Embryonic facial prominence (tissue), 1 donor: ENCODE data around the gene GSTA3.
"Not testable (repeated sequence)": the region's sequence is repeated elsewhere in the genome, so short reads cannot be mapped to it uniquely, and the experiment has no call there.

Experiments used
- DNase-seq: peaks from one replicate; pipeline ENCODE4 v3.0.0-alpha.2; 2016; ENCODE audit errors: extremely low spot score

Gene GSTA3

GRCh38 chr6:52909531-52909930 lies at the start of gene GSTA3:
Gene GSTA3 (minus strand): TSS chr6:52909698. CDS start chr6:52905834, 3,864 bp downstream.
- DNase-seq = no peak

DNA sequence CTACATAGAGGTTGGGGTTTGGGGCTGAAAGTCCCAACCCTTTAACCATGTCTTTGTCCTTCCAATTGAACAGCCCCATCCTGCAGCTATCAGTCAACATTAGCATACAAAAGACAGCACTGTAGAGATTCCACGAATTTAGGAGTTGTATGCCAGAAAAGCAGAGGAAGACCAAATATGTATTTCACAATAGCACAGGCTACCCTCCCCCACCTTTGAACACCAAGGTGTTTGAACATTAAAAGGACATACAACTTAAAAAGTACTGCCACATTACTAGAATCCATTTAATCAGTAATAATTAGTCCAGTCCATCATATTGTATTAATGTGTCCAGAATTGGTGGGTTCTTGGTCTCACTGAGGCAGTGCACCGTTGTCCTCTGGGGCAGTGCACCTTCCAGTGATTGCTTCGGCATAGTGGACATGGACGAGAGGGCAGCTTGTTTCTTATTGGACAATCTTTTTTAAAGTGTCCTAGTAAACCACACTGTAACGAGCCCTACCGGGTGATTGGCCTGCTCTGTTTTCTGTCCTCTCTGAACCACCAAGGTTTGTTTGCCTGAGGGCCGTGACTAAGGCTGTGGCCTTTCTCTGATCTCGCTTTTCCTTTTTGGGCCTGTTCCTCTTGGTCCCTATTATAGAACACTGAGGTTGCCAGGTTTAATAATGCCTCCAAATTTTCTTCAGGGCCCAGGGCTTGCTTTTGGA lies 49.2 kb upstream of the GSTA3 start:
- no peak for DNase-seq

- DNase-seq = no peak
These were observed 46.4 kb upstream of the GSTA3 start for GRCh38 chr6:52955871-52956270.

DNA sequence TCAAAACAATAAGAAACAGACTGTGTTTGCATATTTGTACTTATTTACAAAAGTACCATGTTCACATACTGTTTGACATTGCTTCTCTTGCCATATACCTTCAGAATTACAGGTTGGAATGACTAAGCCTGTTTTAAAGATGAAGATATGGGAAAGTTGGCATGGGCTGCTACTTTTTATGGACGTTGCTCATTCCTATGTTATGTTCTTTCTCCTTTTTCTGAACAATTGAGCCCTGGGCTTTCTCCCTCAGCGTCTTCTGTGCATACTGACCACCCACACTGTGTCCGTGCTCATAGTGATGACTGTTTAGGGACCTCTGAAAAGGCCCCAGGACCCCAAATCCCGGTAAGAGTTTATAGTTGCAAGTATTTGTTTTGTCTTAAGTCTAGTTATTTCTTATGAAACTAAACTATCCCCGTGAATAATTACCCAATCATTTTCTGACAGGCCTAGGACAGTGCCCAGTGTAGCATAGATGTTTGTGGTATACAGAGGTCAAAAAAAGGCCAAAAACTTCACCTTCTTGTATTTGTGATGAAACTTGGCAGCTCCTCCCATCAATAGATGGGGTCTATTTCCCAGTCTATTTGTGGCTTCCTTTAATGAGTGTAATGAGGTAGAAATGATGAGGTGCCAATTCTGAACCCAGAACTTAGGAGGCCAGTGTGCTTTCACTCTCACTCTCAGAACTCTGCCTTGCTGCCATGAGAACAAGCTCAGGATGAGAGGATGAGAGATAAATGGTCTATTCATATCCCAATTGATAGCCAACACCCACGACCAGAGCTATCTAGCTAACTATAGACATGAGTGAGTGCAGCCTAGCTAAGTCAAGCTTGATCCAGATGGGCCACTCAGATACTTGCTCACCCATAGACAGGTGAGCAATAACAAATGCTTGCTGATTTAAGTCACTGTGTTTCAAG lies 44.7 kb upstream of the GSTA3 start:
- no peak for DNase-seq

DNA sequence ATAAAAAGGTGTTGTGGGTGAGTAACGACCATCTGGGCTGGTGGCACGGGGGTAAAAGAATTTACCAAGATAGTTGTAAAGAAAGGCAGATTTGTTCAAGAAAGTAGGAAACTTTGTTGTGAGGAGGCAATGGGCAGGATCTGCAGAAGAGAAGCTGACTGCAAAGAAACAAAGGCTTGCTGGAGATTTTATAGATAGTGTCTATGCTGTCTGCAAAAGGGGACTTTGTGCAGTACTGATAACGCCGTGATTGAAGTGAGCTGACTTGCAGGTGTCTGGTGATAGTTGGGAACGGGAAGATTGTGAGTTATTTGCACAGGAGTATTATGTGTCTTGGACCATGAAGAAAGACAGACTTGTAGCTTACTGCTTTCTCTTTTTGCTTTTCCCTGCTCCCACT lies 36.8 kb upstream of the GSTA3 start:
- no peak for DNase-seq

GRCh38 chr6:52942821-52943220 lies 33.3 kb upstream of the GSTA3 start:
- not testable (repeated sequence) for DNase-seq

GRCh38 chr6:52942221-52942620 lies 32.7 kb upstream of the GSTA3 start:
- no peak for DNase-seq

DNA sequence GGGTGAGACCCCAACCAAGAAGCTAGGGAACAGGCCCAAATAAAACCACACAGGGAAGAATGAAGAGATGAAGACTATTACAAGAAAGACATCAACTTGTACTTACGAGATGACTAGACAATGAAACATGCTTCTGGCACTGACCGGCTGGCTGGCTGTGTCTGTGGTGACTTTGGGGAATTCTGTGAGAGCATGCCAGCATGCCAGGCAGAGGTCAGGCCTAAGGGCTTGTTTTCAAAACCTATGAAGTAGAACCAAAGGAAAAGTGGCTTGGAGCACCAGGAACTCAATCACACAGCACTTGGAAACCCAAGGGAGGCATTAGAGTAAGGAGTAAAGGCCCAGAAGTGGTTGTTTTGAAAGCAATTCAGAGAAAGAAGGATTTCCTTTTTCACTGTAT lies 28.4 kb upstream of the GSTA3 start:
- DNase-seq = no peak

DNA sequence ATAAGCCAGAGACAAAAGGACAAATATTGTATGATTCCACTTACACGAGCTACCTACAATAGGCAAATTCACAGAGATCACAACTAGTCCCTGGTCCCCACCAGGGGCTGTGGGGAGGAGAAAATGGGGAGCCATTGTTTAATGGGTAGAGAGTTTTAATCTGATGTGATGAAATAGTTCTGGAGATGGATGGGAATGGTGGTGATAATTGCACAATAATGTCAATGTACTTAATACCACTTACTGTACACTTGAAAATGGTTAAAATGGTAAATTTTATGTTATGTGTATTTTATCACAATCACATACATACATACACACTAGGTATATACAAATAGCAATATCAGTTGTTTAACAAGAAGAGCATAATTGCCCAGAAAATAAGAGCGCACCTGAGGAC lies 24.3 kb upstream of the GSTA3 start:
- DNase-seq = no peak

DNA sequence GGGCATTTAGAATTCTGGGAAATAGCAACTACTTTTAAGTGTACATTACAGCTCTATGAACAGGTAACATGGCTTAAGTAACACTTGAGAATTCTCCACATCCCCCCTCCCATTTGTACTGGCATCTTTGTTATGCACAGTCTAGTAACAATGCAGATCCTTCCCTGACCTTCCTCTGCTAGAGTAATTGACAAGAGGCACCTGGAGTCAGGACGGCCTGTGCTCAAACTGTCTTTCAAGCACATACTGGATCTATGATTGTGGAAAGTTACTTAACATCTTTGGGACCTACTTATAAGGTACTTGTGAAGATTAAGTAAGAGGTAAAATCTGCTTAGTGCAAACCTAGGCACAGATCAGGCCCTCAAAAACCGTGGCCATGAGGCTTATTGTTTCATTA lies 21.9 kb upstream of the GSTA3 start:
- no peak for DNase-seq

DNA sequence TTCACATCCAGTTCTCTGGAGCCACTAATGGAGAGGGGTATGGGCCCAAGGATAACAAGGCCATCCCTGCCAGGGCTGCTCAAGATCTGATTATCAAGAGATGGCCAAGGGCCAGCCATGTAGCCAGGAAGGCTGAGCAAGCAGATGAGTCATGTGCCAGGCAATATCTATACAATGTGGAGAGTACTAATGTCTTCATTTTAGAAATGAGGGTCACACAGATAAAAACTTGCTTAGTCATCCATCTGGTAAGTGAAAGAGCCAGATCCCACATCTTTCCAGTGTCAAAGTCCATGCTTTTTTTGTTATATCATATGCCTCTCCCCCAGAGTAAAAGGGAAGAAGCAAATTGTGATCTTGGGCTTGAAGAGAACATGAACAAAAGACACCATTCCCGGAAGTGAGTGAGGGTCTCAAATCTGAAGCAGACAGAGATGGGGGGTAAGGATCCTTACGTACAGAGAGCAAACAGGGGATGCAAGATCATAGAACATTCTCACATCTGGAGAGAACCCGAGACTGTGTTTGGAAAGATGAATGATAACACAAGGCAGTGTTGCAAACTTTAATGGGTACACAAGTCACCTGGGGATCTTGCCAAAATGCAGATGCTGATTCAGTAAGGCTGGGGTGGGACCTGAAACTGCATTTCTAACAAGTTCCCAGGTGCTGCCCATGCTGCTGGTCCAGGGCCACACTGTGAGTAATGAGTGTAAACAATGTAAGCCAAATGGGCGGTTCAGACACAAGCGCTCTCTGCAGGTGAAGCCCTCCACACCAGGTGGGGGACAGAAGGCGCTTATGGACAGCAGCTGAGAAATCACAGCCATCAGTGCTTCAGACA lies 20.0 kb upstream of the GSTA3 start:
- DNase-seq = no peak

- DNase-seq = no peak
These were observed 18.0 kb upstream of the GSTA3 start for GRCh38 chr6:52927451-52927850.

DNA sequence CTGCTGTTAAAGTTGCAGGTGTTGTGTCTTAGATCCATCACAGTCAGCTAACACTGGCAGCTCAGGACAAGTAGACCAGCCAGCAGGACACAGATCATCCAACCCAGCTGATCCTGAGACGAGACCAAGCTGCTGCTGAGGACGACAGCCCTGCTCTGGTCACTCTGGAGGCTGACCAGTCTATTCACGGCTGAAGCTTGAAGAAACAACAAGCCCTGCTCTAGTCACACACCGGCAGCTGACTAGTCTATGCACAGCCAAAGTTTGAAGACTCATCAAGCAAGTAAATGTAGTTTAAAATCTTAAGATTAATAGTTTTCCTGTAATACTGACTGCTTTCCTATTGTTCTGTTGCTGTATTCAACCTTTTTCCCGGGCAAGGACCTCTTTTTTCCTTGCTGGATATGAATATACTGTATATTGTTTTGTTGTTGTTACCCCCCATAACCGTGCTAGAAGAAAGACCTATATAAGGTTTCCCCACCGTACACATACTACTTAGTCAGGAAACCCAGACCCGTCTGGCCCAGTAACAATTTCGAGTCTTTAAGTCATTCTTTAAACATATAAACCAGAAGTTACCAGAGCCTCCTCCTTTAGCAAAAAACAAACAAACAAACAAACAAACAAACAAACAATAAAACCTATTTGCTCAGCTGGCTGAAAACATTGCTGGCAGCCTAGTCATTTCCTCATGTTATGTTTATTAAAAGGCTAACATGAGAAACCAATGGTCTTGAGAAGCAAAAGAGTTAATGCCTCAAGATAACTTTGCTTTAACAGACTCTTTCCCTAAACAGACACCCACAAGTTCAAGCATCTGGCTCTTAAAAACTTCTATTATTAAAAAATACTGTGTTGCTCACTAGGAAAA lies 16.7 kb upstream of the GSTA3 start:
- DNase-seq = no peak

DNA sequence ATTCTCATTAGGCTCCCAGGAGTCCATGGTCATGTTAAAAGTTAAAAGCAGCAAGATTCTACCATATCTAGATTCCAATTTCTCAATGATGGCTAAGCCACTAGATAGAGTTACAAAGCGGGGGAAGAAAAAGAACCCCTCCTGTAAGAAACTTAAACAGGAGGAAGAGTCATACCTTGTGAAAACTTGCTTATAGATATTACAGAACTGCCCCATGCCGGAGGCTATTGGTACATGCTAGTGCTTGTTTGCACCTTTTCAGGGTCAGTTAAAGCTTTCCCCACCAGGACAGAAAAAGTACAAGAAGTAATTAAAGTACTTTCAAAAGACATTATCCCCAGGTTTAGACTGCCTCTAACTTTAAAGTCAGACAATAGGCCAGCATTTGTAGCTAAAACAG lies 15.5 kb upstream of the GSTA3 start:
- DNase-seq = no peak

- not testable (repeated sequence) for DNase-seq
These were observed 14.2 kb upstream of the GSTA3 start for GRCh38 chr6:52923689-52924088.

- no peak for DNase-seq
These were observed 12.7 kb upstream of the GSTA3 start for GRCh38 chr6:52922161-52922560.

GRCh38 chr6:52921743-52922142 lies 12.2 kb upstream of the GSTA3 start:
- DNase-seq = no peak

GRCh38 chr6:52919511-52919910 lies 10.0 kb upstream of the GSTA3 start:
- DNase-seq = not testable (repeated sequence)

- not testable (repeated sequence) for DNase-seq
These were observed 9.3 kb upstream of the GSTA3 start for GRCh38 chr6:52918771-52919170.

DNA sequence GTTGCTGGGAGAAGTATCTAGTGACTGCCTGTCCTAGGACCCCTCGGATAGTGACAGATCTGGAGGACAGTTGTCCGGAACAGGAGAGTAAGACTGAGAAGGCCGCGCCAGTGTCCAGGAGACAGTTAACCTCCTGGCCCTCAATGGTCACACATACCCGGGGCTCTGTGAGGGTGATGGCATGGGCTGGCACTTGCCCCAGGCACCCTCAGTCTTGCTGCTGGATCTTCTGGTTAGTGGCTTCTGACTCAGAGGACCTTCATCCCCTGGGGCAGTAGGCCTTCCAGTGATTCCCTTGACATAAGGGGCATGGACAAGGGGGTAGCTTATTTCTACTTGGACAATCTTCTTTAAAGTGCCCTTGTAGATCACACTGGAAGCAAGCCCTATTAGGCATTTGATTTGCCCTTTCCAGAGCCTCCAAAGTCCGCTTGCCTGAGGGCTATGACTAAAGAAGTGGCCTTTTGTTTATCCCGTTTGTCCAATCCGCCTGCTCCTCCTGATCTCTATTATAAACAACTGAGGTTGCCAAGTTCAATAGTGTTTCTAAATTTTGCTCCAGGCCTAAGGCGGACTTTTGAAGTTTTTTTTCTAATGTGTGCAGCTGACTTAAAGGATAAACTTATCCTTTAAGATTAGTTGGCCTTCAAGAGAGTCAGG lies 8.7 kb upstream of the GSTA3 start:
- not testable (repeated sequence) for DNase-seq

- no peak for DNase-seq
These were observed 5.0 kb upstream of the GSTA3 start for GRCh38 chr6:52914516-52914915.
